AG09309 (cell line): ENCODE results near the gene EIF5A.
"Not testable (repeated sequence)": the region's sequence is repeated elsewhere in the genome, so short reads cannot be mapped to it uniquely, and the experiment has no call there.

ENCODE experiments used
- DNase-seq: peaks from one replicate; pipeline ENCODE4 v3.0.0-alpha.2; 2010; ENCODE audit warnings: low read depth
- H3K4me3 ChIP-seq: 2 replicates; pipeline ENCODE4 v1.5.1; 2011; ENCODE audit warnings: mild to moderate bottlenecking, low read depth, low read length, moderate library complexity; ENCODE audit not compliant: control insufficient read depth
- TF ChIP-seq, protein P1 (sequence below): IDR thresholded peaks from 2 replicates; pipeline ENCODE4 v1.5.1; 2011; ENCODE audit warnings: mild to moderate bottlenecking, low read depth, low read length, inconsistent platforms; ENCODE audit not compliant: insufficient read depth, control insufficient read depth; ENCODE audit errors: missing control alignments

EIF5A gene

DNA sequence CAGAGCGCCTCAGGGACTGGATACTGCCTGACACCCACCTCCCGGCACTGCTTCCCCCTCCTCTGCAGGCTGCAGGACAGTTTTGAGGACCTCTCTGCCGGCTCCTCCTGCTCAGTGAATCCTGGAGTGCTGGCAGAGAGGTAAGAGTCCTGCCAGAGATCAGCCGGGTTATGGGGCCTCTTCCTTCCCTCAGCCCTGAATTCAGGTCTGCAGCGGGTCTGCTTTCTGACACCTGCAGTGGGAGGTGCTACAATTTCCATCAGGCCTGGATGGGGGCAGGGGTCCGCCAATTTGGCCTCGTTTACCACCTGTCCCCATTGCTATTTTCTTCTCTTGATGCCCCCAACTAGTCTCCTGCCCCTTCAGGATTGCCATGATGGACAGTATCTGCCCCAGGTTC, 24.7 kb downstream of the EIF5A start:
- no peak for DNase-seq
- no peak overlapping the region for H3K4me3 ChIP-seq
- TF ChIP-seq, protein P1, sequence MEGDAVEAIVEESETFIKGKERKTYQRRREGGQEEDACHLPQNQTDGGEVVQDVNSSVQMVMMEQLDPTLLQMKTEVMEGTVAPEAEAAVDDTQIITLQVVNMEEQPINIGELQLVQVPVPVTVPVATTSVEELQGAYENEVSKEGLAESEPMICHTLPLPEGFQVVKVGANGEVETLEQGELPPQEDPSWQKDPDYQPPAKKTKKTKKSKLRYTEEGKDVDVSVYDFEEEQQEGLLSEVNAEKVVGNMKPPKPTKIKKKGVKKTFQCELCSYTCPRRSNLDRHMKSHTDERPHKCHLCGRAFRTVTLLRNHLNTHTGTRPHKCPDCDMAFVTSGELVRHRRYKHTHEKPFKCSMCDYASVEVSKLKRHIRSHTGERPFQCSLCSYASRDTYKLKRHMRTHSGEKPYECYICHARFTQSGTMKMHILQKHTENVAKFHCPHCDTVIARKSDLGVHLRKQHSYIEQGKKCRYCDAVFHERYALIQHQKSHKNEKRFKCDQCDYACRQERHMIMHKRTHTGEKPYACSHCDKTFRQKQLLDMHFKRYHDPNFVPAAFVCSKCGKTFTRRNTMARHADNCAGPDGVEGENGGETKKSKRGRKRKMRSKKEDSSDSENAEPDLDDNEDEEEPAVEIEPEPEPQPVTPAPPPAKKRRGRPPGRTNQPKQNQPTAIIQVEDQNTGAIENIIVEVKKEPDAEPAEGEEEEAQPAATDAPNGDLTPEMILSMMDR, result no peak

DNA sequence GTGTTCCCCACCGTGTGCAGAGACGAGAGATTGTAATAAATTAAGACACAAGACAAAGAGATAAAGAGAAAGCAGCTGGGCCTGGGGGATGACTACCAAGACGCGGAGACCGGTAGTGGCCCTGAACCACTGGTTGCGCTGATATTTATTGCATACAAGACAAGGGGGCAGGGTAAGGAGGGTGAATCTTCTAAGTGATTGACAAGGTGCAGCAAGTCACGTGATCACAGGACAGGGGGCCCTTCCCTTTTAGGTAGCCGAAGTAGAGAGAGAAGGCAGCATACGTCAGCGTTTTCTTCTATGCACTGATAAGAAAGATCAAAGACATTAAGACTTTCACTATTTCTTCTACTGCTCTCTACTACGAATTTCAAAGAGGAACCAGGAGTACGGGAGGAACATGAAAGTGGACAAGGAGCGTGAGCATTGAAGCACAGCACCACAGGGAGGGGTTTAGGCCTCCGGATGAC, 25.2 kb downstream of the EIF5A start:
- H3K4me3 ChIP-seq, result not testable (repeated sequence)

GRCh38 chr17:7334938-7335538, 27.6 kb downstream of the EIF5A start:
- TF ChIP-seq, protein P1, result no peak
- DNase-seq, result no peak
- H3K4me3 ChIP-seq, result no peak overlapping the region

More for the DNA sequence above, 25.2 kb downstream of the EIF5A start:
- DNase-seq, result not testable (repeated sequence)

GRCh38 chr17:7335765-7336164, 28.3 kb downstream of the EIF5A start:
- DNase-seq, H3K4me3 ChIP-seq: not testable (repeated sequence)

DNA sequence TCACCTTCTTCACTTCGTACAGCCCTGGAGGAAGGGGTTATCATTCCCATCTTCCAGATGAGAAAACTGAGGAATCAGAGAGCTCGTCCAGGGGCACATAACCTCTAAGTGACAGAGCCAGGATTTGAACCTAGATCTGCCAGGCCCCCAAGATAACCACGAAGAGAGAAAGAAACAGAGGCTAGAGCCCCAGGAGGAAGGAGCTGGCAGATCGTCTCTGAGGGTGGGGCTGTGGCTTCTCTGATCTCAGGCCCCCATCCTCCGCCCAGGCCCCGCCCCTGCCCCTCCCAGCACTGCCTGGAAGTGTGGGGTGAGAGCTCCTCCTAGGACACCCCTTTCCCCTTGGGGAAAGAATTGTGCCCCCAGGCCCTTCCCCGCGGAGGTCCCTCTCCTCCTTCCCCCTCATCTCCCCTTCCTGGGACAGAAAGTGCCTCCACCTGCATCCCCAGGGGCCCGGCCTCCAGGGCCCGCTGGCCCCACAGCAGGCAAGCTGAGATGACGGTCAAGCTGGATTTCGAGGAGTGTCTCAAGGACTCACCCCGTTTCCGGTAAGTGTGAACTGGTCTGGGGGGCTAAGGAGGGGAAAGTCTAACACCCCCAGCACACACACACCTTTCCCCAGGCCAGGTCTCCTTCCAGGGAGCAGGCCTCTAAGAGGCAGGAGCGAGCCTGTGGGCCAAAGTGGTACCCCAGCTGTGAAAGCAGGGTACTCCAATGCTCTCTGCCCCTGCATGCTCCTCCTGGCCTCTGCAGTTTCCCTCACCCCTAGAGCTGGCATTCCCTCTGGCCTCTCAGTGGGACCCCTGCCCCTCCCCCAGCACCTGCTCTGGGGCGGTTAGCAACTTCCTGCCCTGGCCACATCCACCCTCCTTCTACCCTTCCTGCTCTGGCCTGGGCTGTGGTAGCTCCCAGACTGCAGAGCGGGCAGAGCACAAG, 29.1 kb downstream of the EIF5A start, which contains the start of gene ACAP1:
ACAP1 (plus strand) TSS at position 290 of the 936 bp plus-strand sequence; CDS start at position 496, 206 bp downstream.
- TF ChIP-seq, protein P1, result no peak
- no peak for DNase-seq
- no peak within 1 kb of the TSS for H3K4me3 ChIP-seq

DNA sequence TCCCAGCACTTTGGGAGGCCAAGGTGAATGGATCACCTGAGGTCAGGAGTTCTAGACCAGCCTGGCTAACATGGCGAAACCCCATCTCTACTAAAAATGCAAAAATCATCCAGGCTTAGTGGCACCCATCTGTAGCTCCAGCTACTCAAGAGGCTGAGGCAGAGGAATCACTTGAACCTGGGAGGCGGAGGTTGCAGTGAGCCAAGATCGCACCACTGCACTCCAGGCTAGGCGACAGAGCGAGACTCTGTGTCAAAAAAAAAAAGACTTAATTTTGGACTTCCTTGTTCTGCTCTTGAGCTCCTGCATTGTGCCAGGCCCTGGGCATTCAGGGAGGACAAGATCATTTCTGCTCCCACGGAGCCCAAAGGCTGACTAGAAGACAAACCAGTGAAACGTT, 30.2 kb downstream of the EIF5A start:
- not testable (repeated sequence) for DNase-seq, H3K4me3 ChIP-seq

- TF ChIP-seq, protein P1, result no peak
- H3K4me3 ChIP-seq, result no peak overlapping the region
Observed at GRCh38 chr17:7340179-7340578, 32.8 kb downstream of the EIF5A start.

DNA sequence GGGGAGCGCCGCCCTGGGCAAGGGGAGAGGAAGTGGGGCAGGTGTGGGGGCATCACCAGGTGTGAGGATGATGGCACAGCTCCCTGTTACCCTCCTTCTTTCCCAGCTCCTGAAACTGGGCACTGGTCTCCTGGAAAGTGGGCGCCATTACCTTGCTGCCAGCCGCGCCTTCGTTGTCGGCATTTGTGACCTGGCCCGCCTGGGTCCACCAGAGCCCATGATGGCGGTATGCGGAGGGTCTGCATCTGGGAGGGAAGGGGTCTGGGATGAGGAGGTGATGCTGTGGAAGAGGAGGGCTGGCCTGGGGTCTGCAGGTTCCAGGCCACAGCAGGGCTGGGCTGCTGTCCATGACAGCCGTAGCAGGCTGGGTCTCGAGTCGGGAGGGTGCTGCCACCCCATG, 34.4 kb downstream of the EIF5A start:
- H3K4me3 ChIP-seq, result no peak overlapping the region
- TF ChIP-seq, protein P1, result no peak
- no peak for DNase-seq

More at GRCh38 chr17:7340179-7340578, 32.8 kb downstream of the EIF5A start:
- no peak for DNase-seq
